Measurements from ENCODE around the gene HDAC7.

The HDAC7 gene

GRCh38 chr12:47782372-47782770 is 37.3 kb downstream of the HDAC7 start:
- Histone ChIP-seq H3K27ac (ENCODE audit: poor library complexity, severe bottlenecking) (peak overlapping the region; percentile 53), H3K36me3 (ENCODE audit: low read depth) (peaks cover 54% of the 10 kb centered on the region)
- TF ChIP-seq, protein P1, sequence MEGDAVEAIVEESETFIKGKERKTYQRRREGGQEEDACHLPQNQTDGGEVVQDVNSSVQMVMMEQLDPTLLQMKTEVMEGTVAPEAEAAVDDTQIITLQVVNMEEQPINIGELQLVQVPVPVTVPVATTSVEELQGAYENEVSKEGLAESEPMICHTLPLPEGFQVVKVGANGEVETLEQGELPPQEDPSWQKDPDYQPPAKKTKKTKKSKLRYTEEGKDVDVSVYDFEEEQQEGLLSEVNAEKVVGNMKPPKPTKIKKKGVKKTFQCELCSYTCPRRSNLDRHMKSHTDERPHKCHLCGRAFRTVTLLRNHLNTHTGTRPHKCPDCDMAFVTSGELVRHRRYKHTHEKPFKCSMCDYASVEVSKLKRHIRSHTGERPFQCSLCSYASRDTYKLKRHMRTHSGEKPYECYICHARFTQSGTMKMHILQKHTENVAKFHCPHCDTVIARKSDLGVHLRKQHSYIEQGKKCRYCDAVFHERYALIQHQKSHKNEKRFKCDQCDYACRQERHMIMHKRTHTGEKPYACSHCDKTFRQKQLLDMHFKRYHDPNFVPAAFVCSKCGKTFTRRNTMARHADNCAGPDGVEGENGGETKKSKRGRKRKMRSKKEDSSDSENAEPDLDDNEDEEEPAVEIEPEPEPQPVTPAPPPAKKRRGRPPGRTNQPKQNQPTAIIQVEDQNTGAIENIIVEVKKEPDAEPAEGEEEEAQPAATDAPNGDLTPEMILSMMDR (IDR thresholded peaks at IDR 0.05; ENCODE audit: poor library complexity, severe bottlenecking) = peak; percentile 29

GRCh38 chr12:47781479-47782371 is 38.0 kb downstream of the HDAC7 start:
- TF ChIP-seq, protein P1 (IDR thresholded peaks at IDR 0.05; ENCODE audit: poor library complexity, severe bottlenecking) = no peak
- DNase-seq (ENCODE audit: low spot score) (no peak), ATAC-seq (ENCODE audit: low read depth) (peak; percentile 54)
- peaks cover 20% of the 10 kb centered on the region for H3K4me1 ChIP-seq (ENCODE audit: insufficient read depth, poor library complexity, severe bottlenecking)
- H3K9me3 ChIP-seq (ENCODE audit: severe bottlenecking) = no peaks in the 10 kb centered on the region
- H3K36me3 ChIP-seq (ENCODE audit: low read depth) = peaks cover 47% of the 10 kb centered on the region
- peak overlapping the region; percentile 53 for H3K27ac ChIP-seq (ENCODE audit: poor library complexity, severe bottlenecking)
- H3K27me3 ChIP-seq (ENCODE audit: insufficient read depth, poor library complexity, severe bottlenecking) = no peaks in the 10 kb centered on the region
- H3K4me3 ChIP-seq (ENCODE audit: severe bottlenecking) = no peak overlapping the region

More at GRCh38 chr12:47782372-47782770, 37.3 kb downstream of the HDAC7 start:
- no peaks in the 10 kb centered on the region for H3K9me3 ChIP-seq (ENCODE audit: severe bottlenecking)
- DNase-seq (ENCODE audit: low spot score) (no peak), ATAC-seq (ENCODE audit: low read depth) (peak; percentile 45)
- peaks cover 20% of the 10 kb centered on the region for H3K4me1 ChIP-seq (ENCODE audit: insufficient read depth, poor library complexity, severe bottlenecking)
- H3K4me3 ChIP-seq (ENCODE audit: severe bottlenecking) = no peak overlapping the region
- no peaks in the 10 kb centered on the region for H3K27me3 ChIP-seq (ENCODE audit: insufficient read depth, poor library complexity, severe bottlenecking)

DNA sequence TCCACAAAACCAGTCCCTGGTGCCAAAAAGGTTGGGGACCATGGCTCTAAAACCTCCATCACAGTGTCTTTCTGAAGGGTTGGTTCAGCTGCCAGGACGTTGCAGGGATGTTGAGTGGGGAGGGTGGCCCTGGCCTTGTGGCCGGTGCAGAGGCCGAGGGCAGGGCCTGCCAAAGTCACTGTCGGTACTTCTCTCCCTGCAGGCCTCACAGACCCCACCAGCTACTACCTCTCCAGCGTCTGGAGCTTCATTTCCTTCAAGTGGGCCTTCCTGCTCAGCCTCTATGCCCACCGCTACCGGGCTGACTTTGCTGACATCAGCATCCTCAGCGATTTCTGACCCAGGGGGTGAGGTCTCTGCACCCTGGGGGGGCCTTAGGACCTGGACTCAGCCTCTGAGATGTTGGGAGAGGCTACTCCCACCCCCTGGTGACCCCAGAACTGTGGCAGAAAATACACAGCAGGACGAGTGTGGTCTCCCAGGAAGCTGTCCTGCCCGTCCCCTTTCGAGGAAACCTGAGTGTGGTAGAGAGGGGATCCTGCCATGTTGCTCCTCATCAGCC is 39.7 kb downstream of the HDAC7 start:
- no peak overlapping the region for H3K27ac ChIP-seq (ENCODE audit: poor library complexity, severe bottlenecking)
- no peak for ATAC-seq (ENCODE audit: low read depth)

DNA sequence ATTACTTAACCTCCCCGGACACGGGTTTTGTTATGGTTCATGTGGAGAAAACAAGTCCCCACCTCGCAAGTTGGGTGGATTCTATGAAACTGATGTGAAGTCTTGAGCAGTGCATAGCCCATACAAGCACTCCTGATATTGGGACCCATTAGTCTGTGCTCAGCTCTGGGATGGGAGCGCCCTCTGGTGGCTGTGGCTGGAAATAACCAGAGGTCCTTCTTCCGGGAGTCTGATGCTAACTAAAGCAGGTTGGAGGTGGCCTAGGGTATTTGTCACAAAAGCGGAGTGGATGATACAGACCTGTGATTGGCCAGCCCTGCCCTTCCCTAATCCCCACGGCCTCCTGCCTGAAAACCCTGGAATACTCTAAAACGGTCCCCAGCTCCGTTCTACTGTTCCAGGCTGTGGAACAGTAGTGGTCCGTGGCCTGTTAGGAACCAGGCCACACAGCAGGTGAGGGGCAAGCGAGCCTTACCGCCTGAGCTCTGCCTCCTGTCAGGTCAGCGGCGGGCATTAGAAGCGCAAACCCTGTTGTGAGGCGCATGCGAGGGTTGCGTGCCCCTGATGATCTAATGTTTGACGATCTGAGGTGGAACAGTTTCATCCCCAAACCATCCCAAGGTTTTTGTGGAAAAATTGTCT is 40.3 kb downstream of the HDAC7 start:
- H3K4me3 ChIP-seq (ENCODE audit: severe bottlenecking) = no peak overlapping the region
- H3K9me3 ChIP-seq (ENCODE audit: severe bottlenecking) = no peaks in the 10 kb centered on the region
- TF ChIP-seq, protein P1 (IDR thresholded peaks at IDR 0.05; ENCODE audit: poor library complexity, severe bottlenecking) = peak; percentile 93
- H3K27ac ChIP-seq (ENCODE audit: poor library complexity, severe bottlenecking) = no peak overlapping the region
- DNase-seq (ENCODE audit: low spot score) (no peak), ATAC-seq (ENCODE audit: low read depth) (peak; percentile 62)
- H3K36me3 ChIP-seq (ENCODE audit: low read depth) = peaks cover 24% of the 10 kb centered on the region
- H3K4me1 ChIP-seq (ENCODE audit: insufficient read depth, poor library complexity, severe bottlenecking) = peaks cover 25% of the 10 kb centered on the region
- H3K27me3 ChIP-seq (ENCODE audit: insufficient read depth, poor library complexity, severe bottlenecking) = no peaks in the 10 kb centered on the region

More for the DNA sequence above, 39.7 kb downstream of the HDAC7 start:
- Histone ChIP-seq H3K4me3 (ENCODE audit: severe bottlenecking) (no peak overlapping the region), H3K27me3 (ENCODE audit: insufficient read depth, poor library complexity, severe bottlenecking) (no peaks in the 10 kb centered on the region), H3K4me1 (ENCODE audit: insufficient read depth, poor library complexity, severe bottlenecking) (peaks cover 25% of the 10 kb centered on the region), H3K9me3 (ENCODE audit: severe bottlenecking) (no peaks in the 10 kb centered on the region), H3K36me3 (ENCODE audit: low read depth) (peaks cover 30% of the 10 kb centered on the region)
- no peak for DNase-seq (ENCODE audit: low spot score)
- TF ChIP-seq, protein P1 (IDR thresholded peaks at IDR 0.05; ENCODE audit: poor library complexity, severe bottlenecking) = no peak
